GM18502 (cell line): ENCODE data around the gene DOCK11.
A peak's percentile ranks its signal among the peaks of the same experiment; 100 is the strongest.
"Not testable (repeated sequence)": the region's sequence is repeated elsewhere in the genome, so short reads cannot be mapped to it uniquely, and the experiment has no call there.

Experiments
- ATAC-seq: cut with Tn5 transposase; IDR thresholded peaks from one replicate; pipeline ENCODE4 v1.9.1; 2021; ENCODE audit warnings: mild to moderate bottlenecking; ENCODE audit not compliant: unreplicated experiment, poor library complexity

Gene DOCK11

DNA sequence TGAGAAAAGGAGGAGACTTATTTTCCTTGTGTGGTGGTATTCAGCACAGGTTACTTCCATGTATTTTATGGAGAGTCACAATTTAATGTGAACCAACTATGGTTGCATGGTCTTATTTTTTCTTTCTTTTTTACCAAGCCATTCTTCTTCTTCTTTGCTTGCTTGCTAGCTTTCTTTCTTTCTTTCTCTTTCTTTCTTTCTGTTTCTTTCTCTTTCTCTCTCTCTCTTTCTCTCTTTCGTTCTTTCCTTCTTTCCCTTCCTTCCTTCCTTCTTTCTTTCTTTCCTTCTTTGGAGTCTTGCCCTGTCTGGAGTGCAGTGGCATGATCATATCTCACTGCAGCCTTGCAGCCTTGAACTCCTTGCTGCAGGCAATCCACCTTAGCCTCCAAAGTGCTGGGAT lies 68.9 kb downstream of the DOCK11 start:
- ATAC-seq, result no peak

DNA sequence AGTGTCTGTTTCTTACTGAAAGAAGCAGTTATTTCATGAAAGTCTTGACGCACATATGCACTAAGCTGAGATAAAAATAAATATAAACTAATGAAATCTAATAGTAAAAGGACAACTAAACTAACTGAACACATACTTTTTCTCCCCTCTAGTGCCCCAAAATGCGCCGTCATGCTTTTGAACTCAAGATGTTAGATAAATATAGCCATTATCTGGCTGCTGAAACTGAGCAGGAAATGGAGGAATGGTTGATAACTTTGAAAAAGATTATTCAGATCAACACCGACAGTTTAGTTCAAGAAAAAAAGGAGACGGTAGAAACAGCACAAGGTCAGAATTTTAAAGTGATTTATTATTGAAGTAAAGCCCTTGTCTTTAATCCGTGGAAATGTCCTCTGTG lies 70.2 kb downstream of the DOCK11 start:
- ATAC-seq, result no peak

DNA sequence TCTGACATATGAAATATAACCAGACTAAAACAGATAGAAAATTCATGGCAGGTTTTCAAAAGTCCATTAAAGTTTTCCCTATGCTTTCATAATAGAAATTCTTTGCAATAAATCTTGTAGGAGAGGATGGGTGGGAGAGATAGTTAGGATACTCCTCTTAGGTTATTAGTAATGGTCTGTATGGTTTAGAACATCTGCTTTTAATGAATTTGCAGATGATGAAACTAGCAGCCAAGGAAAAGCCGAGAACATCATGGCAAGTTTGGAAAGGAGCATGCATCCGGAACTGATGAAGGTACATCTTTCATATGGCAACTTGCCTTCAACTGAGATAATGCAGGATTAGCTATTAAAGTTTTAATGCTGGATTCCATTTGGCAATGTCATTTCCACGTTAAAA lies 70.7 kb downstream of the DOCK11 start:
- ATAC-seq, result no peak

DNA sequence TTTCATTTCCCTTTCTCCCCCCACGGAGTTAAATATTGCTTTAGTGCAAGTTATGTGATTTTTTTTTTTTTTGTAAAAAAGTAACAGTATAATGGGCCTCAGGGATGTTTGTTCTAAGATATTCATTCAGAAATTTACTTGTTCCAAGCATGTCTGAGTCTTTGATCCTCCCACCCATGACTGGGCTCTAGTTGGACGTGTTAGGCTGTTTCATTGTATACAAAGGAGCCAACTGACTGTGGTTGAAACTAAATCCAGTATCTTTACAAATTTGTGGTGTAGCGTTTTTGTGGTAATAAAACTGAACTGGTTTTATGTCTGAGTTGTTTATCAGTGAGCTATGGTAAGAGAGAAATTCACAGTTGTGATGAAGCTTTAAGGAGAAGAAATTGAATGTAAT lies 74.1 kb downstream of the DOCK11 start:
- no peak for ATAC-seq

DNA sequence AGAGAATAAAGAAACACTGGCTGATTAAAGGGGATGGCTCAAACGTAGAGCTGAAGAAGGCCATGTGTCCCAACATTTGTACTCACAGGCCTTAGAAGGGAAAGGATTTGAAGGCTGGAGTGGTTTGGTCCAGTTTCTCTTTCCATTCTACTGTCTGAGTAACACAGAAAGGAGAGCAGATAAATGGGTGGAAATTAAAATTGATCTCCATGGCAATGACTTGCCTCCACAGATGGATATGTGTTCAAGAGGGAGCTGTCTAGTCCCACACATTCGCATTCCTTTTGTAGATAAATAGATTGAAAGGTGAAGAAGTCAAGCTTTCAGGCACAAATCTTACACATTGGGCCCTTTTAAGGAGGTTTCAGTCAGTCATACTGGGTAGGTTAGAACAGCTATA lies 74.6 kb downstream of the DOCK11 start:
- no peak for ATAC-seq

DNA sequence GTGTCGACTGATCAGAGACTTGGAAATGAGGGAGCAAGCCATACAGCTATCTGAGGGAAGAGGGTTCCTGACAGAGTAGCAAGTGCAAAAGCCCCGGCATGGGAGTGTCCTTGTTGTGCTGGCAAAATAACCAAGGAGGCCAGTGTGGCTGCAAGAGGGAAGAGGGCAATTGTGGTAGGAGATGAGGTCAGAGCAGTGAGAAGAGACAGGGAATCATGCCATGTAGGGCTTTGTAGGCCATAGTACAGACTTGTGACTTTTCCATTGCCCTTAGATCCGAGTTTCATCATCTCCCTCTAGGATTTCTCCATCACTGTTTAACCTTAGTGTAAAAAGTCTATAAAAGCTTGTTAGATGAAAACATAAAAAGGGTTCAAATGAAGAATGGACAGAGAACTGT lies 76.2 kb downstream of the DOCK11 start:
- ATAC-seq, result no peak

DNA sequence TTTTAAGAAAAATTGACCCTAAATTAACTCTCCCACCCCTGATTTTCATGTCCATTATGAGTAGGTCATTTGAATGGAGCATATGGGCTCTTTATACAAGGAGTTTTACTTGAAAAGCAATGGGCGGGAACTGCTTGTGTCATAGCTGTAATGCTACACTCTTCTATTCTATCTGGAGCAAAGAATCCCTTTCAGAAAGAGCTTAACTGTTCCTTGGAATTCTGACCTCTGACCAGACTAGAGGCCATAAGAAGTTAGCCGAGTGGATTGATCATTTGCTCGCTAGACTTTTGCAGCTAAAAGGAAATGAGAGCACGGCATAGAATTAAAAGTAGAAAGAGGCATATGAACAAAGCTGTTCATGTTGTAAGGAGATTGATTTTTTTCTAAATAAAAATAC lies 79.1 kb downstream of the DOCK11 start:
- ATAC-seq, result no peak

DNA sequence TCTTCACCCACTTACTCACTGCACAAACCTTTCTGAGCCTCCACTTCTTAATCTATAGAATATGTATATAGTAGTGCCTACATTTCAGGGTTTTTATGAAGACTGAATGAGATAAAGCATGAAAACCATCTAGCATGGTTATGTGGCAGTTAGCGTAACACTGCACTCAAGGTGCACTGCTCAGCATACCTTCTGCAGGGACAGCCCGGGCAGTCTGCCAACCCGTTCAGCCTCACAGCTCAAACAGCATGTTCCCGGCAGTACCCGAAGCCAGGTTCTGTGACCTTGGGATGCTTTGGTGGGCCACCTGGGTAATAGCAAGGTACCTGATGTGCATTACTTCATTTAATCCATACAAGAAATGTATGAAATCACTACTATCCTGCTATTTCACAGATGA lies 81.4 kb downstream of the DOCK11 start:
- no peak for ATAC-seq

DNA sequence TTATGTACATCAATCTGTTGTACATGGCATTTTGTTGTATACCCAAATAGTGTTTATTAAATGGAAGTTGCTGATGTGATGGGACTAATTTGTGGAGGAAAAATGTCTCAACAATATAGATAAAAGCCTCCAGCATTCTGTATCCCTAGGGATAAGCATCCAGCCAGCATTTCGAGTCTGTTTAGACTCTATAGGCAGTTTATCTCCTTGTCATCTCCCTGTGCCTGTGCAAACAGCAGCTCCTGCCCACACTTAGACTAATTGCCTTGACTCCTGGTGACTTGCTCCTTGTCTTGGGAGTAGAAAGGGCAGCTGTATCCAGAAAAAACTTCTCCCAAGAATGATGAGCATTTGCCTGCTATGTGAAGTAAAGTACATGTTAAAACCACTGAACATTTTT lies 83.8 kb downstream of the DOCK11 start:
- no peak for ATAC-seq

DNA sequence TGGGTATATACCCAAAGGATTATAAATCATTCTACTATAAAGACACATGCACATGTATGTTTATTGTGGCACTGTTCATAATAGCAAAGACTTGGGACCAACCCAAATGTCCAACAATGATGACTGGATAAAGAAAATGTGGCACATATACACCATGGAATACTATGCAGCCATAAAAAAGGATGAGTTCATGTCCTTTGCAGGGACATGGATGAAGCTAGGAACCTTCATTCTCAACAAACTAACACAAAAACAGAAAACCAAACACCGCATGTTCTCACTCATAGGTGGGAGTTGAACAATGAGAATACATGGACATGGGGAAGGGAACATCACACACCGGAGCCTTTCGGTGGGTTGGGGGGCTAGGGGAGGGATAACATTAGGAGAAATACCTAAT lies 87.3 kb downstream of the DOCK11 start:
- not testable (repeated sequence) for ATAC-seq

DNA sequence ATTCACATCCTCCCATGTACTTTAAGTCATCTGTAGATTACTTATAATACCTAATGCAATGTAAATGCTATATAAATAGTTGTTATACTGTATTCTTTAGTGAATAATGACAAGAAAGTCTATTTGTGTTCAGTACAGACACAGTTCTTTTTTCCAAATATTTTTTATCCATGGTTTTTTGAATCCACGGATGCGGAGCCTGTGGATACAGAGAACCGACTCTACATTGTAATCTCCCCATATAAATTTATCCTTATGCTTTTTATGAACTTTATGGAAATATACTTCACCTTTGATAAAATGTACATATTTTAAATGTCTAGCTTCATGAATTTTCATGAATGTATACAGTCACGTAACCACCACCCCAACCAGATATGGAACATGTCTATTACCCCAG lies 88.2 kb downstream of the DOCK11 start:
- ATAC-seq, result no peak

DNA sequence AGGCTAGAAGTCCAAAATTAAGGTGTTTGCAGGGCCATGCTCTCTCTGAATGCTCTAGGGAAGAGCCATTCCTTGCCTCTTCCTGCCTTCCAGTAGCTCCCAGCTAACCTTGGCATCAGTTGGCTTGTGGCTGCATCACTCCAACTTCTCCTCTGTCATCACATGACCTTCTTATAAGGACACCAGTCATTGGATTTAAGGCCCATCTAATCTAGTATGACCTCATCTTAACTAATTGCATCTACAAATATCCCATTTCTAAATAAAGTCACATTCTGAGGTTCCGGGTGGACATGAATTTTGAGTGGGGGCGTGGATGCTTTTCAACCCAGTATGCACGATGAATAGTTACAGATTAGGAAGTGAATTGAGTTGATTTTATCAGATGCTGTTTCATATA lies 89.7 kb downstream of the DOCK11 start:
- ATAC-seq, result no peak

DNA sequence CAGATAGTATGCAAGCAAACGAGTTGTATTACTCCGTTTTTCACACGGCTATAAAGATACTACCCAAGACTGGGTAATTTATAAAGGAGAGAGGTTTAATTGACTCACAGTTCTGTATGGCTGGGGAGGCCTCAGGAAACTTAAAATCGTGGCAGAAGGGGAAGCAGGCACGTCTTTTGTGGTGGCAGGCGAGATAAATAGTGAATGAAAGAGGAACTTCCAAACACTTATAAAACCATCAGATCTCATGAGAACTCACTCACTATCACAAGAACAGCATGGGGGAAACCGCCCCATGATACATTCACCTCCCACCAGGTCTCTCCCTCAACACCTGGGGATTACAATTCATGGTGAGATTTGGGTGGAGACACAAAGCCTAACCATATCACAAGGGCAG lies 90.6 kb downstream of the DOCK11 start:
- not testable (repeated sequence) for ATAC-seq

DNA sequence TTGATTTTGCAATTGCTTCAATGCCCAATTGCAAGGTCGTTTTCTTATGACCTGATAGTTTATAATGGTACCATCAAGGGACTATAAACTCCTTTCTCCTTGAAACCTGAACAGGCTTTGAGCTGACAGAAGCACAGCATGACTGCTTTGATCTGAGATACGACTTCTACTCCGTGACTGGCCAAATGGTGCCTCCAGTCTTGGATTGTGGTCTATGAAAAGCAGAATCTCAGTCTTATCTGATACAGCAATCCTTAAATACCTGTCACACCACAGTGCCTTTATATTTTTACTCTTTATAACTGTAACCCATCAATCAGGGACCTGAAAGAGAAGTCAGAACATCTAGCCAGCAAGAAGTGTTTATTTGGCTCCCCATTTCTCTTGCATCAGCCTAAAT lies 93.1 kb downstream of the DOCK11 start:
- ATAC-seq, result no peak

DNA sequence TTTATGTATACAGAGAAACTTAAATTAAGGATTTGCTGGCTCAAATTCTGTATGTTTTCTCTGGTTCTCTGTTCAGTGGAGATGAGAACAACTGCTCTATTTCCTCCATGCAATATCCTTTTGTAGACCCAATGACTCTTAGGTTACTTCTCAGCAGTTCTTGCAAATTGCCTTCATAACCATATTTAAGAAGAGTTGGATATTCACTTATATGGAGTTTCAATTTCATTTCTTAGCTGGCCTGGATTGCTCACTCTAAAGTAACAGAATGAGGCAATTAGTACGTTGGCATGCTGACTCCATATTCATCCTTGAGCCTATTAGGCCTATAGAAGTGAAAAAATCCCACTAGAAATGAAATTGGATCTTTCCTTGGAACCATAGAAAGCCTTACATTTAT lies 93.6 kb downstream of the DOCK11 start:
- no peak for ATAC-seq

DNA sequence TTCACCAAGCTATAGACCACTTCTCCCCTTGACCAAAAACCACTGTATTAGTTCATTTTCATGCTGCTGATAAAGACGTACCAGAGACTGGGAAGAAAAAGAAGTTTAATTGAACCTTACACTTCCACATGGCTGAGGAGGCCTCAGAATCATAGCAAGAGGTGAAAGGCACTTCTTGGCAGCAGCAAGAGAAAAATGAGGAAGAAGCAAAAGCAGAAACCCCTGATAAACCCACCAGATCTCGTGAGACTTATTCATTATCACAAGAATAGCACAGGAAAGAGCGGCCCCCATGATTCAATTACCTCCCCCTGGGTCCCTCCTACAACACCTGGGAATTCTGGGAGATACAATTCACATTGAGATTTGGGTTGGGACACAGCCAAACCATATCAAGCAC lies 97.8 kb downstream of the DOCK11 start:
- no peak for ATAC-seq

DNA sequence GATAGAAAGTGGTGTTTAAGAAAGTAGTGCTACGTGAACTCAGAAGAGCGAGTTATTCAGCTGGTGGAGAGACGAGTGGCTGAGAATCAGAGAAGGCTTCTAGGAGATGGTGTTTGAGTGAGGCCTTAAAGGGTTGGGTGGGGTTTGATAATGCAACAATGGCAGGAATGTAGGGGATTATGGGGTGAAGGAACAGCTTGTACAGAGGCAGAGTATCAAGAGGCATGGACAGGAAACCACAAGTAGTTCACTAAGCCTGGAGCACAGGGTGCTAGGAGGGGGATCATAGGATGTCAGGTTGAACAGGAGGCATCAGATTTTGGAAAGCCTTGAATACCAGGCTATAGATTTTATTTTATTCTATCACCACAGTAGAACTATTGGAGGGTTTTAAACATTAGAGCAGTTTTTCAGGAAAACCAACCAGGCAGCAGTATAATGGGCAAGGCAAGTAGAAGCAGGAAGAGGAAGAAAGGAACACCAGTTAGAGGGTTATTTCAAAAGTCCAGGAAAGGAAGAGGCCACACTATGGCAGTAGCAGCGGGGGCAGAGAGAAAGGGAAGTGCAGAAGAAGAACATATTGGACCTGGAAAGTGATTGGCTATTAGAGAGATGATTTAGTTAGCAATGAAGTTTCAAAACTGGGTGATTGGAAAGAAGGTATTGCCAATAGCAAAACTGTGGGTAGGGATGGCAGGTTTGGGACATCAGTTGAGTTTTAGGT lies 99.2 kb downstream of the DOCK11 start:
- no peak for ATAC-seq

DNA sequence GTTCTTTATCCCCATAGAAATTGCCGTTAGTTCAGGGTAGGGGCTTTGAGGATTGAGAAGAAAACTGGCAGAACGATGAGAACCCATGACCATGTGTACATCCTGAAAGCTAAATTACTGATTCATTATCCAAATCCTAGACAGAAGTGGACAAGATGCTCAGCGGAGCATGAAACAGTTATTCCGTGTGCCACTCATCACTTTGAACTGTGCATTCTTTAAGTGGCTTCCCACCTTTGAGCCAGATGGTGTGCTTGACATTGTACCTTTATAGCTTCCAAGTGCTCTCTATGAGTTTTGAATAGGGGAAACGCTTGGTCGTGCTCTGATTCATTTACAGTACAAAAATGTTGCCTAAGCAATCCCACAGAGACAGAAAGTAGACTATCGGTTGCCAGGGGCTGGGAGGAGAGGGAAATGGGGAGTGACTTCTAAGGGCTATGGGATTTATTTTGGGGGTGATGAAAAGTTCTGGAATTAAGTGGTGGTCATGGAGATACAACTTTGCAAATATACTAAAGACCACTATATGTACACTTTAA lies 100.0 kb downstream of the DOCK11 start:
- ATAC-seq, result no peak

DNA sequence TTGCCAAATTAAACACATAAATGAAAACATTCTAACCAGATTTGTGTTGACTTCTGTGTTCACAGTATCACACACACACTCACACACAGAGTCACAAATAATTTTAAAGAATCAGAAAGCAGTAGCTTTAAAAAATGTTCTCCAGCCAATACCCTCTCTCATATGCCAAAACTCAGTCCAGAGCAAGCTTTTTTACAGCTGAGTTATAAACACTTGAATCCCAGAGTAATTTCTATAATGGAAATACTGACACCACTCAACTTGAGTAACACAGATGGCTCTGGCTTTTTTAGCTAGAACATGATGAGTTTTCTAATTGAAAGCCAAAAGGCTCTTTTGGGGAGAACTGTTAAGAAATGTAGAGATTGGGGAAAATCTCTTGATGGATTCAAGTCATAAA lies 100.8 kb downstream of the DOCK11 start:
- ATAC-seq, result no peak

DNA sequence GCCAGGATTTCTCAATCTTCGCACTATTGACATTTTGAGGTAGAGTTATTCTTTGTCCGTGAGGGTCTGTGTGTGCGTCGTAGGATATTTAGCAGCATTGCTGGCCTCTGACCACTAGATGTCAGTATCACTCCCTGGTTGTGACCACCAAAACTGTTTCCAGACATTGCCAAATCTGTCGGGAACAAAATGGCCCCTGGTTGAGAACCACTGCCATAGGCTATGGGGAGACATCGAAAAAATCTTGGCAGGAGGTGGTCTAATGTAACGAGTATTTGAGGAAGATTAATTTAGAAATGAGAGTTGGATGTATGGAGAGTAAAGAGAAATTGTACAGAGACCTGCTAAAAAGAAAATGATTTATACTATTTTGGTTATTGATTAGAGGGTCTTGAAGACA lies 108.4 kb downstream of the DOCK11 start:
- ATAC-seq, result peak; percentile 65

DNA sequence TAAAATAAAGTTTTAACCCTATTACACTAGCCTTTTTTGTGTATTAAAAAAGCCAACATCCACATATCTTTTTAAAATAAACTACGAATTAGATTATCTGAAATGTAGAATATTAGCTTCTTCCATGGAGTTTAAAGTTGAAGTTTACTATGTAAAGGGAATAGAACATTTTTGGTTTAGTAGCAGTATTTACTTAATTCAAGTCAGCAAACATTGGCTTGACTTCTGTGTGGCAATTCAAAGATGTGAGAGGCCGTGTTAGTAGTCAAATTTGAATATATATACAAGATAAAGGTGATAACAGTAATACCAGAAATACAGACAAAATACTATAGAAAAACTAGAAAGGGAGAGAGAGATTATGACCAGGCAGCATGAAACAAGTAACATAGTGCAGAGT lies 116.7 kb downstream of the DOCK11 start:
- ATAC-seq, result no peak

DNA sequence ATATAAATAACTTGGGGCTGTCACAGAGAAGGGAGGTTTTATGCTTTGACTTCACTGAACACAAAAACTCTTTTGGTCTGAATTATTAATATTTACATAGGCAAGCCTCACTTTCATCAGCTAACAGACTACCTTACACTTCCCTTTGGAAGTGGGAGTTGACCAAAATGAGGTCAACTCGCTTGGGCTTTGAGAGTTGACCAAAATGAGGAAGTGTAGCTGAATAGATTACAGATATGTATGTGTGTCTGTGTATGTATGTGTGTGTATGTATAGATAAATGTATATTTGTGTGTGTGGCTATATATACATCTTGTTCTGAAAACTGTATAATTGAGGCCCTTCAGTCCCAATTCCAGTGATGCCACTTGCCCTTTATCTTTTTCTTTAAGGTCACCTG lies 118.5 kb downstream of the DOCK11 start:
- ATAC-seq, result no peak

DNA sequence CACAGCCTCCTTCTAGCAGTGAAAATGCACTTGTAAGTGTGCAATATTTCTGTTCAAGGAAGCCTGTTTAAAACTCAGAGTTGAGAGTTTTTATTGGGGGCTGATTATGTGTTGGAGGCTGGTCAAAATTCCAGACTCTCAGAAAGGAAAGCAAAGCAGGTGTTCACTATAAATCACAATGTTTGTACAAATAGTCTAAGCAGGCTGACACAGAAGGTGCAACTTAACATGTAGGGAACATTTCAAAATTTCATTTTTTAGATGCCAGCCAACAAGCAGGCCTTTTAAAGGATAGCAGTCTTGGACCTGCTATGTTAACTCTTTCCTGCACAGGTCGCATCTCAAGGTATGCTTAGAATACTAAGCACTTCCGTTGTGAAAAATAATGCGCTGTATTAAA lies 119.5 kb downstream of the DOCK11 start:
- no peak for ATAC-seq
